Measurements from ENCODE around the gene PGAM4.

PGAM4 gene

GRCh38 chrX:77969538-77969937, at the start of gene PGAM4:
PGAM4 (minus strand) TSS chrX:77969638; CDS start chrX:77969638, 0 bp downstream.
- DNase-seq (ENCODE audit: low read depth), result no peak
- H3K4me3 ChIP-seq (ENCODE audit: low read depth, low read length), result no peak within 1 kb of the TSS
- TF ChIP-seq MYC (IDR thresholded peaks at IDR 0.05; ENCODE audit: low read depth, low read length) (no peak), CTCF (IDR thresholded peaks at IDR 0.05; ENCODE audit: low read depth, low read length) (no peak), MAX (IDR thresholded peaks at IDR 0.05; ENCODE audit: low read depth, low read length) (no peak), POLR2A (IDR thresholded peaks at IDR 0.05; ENCODE audit: extremely low read depth, insufficient read length) (no peak)

GRCh38 chrX:78011846-78012245, 42.4 kb upstream of the PGAM4 start:
- H3K4me3 ChIP-seq (ENCODE audit: low read depth, low read length), result no peak overlapping the region
- no peak for DNase-seq (ENCODE audit: low read depth)
- TF ChIP-seq CTCF (IDR thresholded peaks at IDR 0.05; ENCODE audit: low read depth, low read length) (no peak), MYC (IDR thresholded peaks at IDR 0.05; ENCODE audit: low read depth, low read length) (no peak)

GRCh38 chrX:77979870-77980269, 10.4 kb upstream of the PGAM4 start:
- no peak overlapping the region for H3K4me3 ChIP-seq (ENCODE audit: low read depth, low read length)
- no peak for DNase-seq (ENCODE audit: low read depth)
- no peak for TF ChIP-seq POLR2A (IDR thresholded peaks at IDR 0.05; ENCODE audit: extremely low read depth, insufficient read length)
- no peak for TF ChIP-seq CTCF (IDR thresholded peaks at IDR 0.05; ENCODE audit: low read depth, low read length)
- TF ChIP-seq MAX (IDR thresholded peaks at IDR 0.05; ENCODE audit: low read depth, low read length), result no peak
- TF ChIP-seq MYC (IDR thresholded peaks at IDR 0.05; ENCODE audit: low read depth, low read length), result no peak

- H3K4me3 ChIP-seq (ENCODE audit: low read depth, low read length), result no peak overlapping the region
- DNase-seq (ENCODE audit: low read depth), result no peak
- TF ChIP-seq MAX (IDR thresholded peaks at IDR 0.05; ENCODE audit: low read depth, low read length) (no peak), MYC (IDR thresholded peaks at IDR 0.05; ENCODE audit: low read depth, low read length) (no peak), POLR2A (IDR thresholded peaks at IDR 0.05; ENCODE audit: extremely low read depth, insufficient read length) (no peak)
Observed at GRCh38 chrX:77977518-77977917, 8.1 kb upstream of the PGAM4 start.

GRCh38 chrX:77977095-77977494, 7.7 kb upstream of the PGAM4 start:
- no peak for DNase-seq (ENCODE audit: low read depth)
- no peak for TF ChIP-seq CTCF (IDR thresholded peaks at IDR 0.05; ENCODE audit: low read depth, low read length)
- TF ChIP-seq MYC (IDR thresholded peaks at IDR 0.05; ENCODE audit: low read depth, low read length), result no peak
- no peak for TF ChIP-seq MAX (IDR thresholded peaks at IDR 0.05; ENCODE audit: low read depth, low read length)
- no peak for TF ChIP-seq POLR2A (IDR thresholded peaks at IDR 0.05; ENCODE audit: extremely low read depth, insufficient read length)
- no peak overlapping the region for H3K4me3 ChIP-seq (ENCODE audit: low read depth, low read length)

GRCh38 chrX:77975755-77976154, 6.3 kb upstream of the PGAM4 start:
- no peak for TF ChIP-seq MAX (IDR thresholded peaks at IDR 0.05; ENCODE audit: low read depth, low read length)
- TF ChIP-seq POLR2A (IDR thresholded peaks at IDR 0.05; ENCODE audit: extremely low read depth, insufficient read length), result no peak
- no peak for TF ChIP-seq CTCF (IDR thresholded peaks at IDR 0.05; ENCODE audit: low read depth, low read length)
- no peak for TF ChIP-seq MYC (IDR thresholded peaks at IDR 0.05; ENCODE audit: low read depth, low read length)
- no peak overlapping the region for H3K4me3 ChIP-seq (ENCODE audit: low read depth, low read length)
- DNase-seq (ENCODE audit: low read depth), result no peak

Data from NB4 (cell line).